HCT116 (cell line): Measurements from ENCODE around the gene TTC16. TPM values are rescaled to one million over a fixed set of nuclear protein-coding genes. Genes with fewer than 3 reads are reported as not detected.

Experiments used
- ATAC-seq: fragments of 200-7000 bp; cut with Tn5 transposase; 2 replicates; pipeline ENCODE4 v1.9.1; 2020; ENCODE audit warnings: mild to moderate bottlenecking, moderate library complexity
- BruUV-seq: library from RNA; stranded (reverse); fragments of 400-500 nt; replicated peaks from 2 replicates; lab custom pipeline; 2021; lab: Mats Ljungman, UMichigan
- CTCF ChIA-PET: fragments of 300-600 bp; sonication (Branson Sonifier 250); formaldehyde crosslinking; loops from one replicate; lab custom pipeline; 2021; ENCODE audit warnings: antibody characterized with exemption; lab: Charles Lee
- POLR2A ChIA-PET: fragments of 300-600, 350-600 bp; sonication (Branson Sonifier 250); formaldehyde crosslinking; loops from one replicate; lab custom pipeline; 2021; ENCODE audit warnings: antibody characterized with exemption; lab: Charles Lee
- RAD21 ChIA-PET, 2 experiments: fragments of 300-600 bp; sonication (Branson Sonifier 250); formaldehyde crosslinking; loops; one replicate each; lab custom pipeline; 2023; ENCODE audit warnings: low total read pairs in 2 of 2; ENCODE audit not compliant: uncharacterized antibody in 2 of 2, unreplicated experiment in 2 of 2, low non-redundant PET in 1 of 2; lab: Charles Lee
- DNase-seq: peaks from one replicate; pipeline ENCODE4 v3.0.0-alpha.2; 2010; ENCODE audit warnings: low read depth, low spot score
- H2AFZ ChIP-seq: fragments of 200-600 bp; shearing (Covaris generic), sonication (generic); 2 replicates; pipeline ENCODE4 v1.6.1; 2017; ENCODE audit warnings: low read depth, mixed run types, mixed read lengths, antibody characterized with exemption, low read length; ENCODE audit not compliant: poor library complexity, severe bottlenecking
- H3K27ac ChIP-seq: 2 replicates; pipeline ENCODE4 v1.5.1; 2012; ENCODE audit warnings: low read depth, low read length
- H3K27me3 ChIP-seq: fragments of 200-600 bp; sonication (generic); 2 replicates; pipeline ENCODE4 v1.6.1; 2016; ENCODE audit warnings: mixed run types, low read length, mixed read lengths; ENCODE audit not compliant: insufficient read depth
- H3K36me3 ChIP-seq, 2 experiments: fragments of 200-500 bp in 1 of 2; fragments of 200-600 bp in 1 of 2; sonication (Bioruptor generic) in 1 of 2; sonication (generic) in 1 of 2; 2 replicates each; pipeline versions ENCODE4 v1.5.1 to v1.6.1; 2014 to 2016; ENCODE audit warnings: low read length in 2 of 2, inconsistent platforms in 1 of 2, mixed read lengths in 1 of 2, mixed run types in 1 of 2; ENCODE audit not compliant: insufficient read depth in 2 of 2, control insufficient read depth in 1 of 2
- H3K4me1 ChIP-seq, 2 experiments: fragments of 200-600 bp in 1 of 2; sonication (generic) in 1 of 2; 2 replicates each; pipeline versions ENCODE4 v1.5.1 to v1.6.1; 2012 to 2017; ENCODE audit warnings: low read length in 2 of 2, inconsistent platforms in 1 of 2, mild to moderate bottlenecking in 1 of 2, mixed read lengths in 1 of 2, mixed run types in 1 of 2, moderate library complexity in 1 of 2; ENCODE audit not compliant: insufficient read depth in 2 of 2, control insufficient read depth in 1 of 2
- H3K4me2 ChIP-seq: fragments of 200-600 bp; sonication (generic); 2 replicates; pipeline ENCODE4 v1.6.1; 2017; ENCODE audit warnings: mixed run types, low read length, mixed read lengths
- H3K4me3 ChIP-seq, 2 experiments: fragments of 200-600 bp in 1 of 2; sonication (generic) in 1 of 2; replicated peaks in 1 of 2; 2 replicates each; pipeline ENCODE4 v1.5.1; 2011 to 2016; ENCODE audit warnings: low read length in 2 of 2, control low read depth in 1 of 2, low read depth in 1 of 2, mild to moderate bottlenecking in 1 of 2, mixed read lengths in 1 of 2, mixed run types in 1 of 2
- H3K79me2 ChIP-seq: fragments of 200-600 bp; sonication (generic); 2 replicates; pipeline ENCODE4 v1.6.1; 2017; ENCODE audit warnings: mild to moderate bottlenecking, mixed run types, low read length, moderate library complexity, mixed read lengths; ENCODE audit not compliant: insufficient read depth
- H3K9ac ChIP-seq: fragments of 200-600 bp; sonication (generic); 2 replicates; pipeline ENCODE4 v1.6.1; 2016; ENCODE audit warnings: low read length, mixed read lengths
- H3K9me2 ChIP-seq: fragments of 200-600 bp; sonication (generic), shearing (Covaris generic); 2 replicates; pipeline ENCODE4 v1.6.1; 2017; ENCODE audit warnings: mixed run types, mild to moderate bottlenecking, moderate library complexity; ENCODE audit not compliant: insufficient read depth
- H3K9me3 ChIP-seq, 2 experiments: fragments of 200-500 bp in 1 of 2; fragments of 200-600 bp in 1 of 2; sonication (Bioruptor generic) in 1 of 2; sonication (generic) in 1 of 2; 2 replicates each; pipeline ENCODE4 v1.6.1; 2014 to 2017; ENCODE audit warnings: low read length in 2 of 2, mixed read lengths in 2 of 2, inconsistent platforms in 1 of 2, low read depth in 1 of 2, mild to moderate bottlenecking in 1 of 2, mixed run types in 1 of 2, moderate library complexity in 1 of 2; ENCODE audit not compliant: control insufficient read depth in 1 of 2, insufficient read depth in 1 of 2
- H4K20me1 ChIP-seq: fragments of 200-600 bp; sonication (generic), shearing (Covaris generic); 2 replicates; pipeline ENCODE4 v1.6.1; 2017; ENCODE audit warnings: mixed run types, mild to moderate bottlenecking, moderate library complexity; ENCODE audit not compliant: insufficient read depth
- CBX3 ChIP-seq: IDR thresholded peaks from 2 replicates; pipeline ENCODE4 v1.6.1; 2012; ENCODE audit warnings: low read depth
- CEBPB ChIP-seq: IDR thresholded peaks from 2 replicates; pipeline ENCODE4 v1.6.1; 2012; ENCODE audit warnings: low read depth
- EGR1 ChIP-seq: IDR thresholded peaks from 2 replicates; pipeline ENCODE4 v1.6.1; 2012; ENCODE audit warnings: low read depth
- ELF1 ChIP-seq: IDR thresholded peaks from 2 replicates; pipeline ENCODE4 v1.6.1; 2012; ENCODE audit warnings: low read depth, borderline replicate concordance
- EZH2 ChIP-seq: fragments of 200-600 bp; sonication (generic); IDR thresholded peaks from 2 replicates; pipeline ENCODE4 v1.6.1; 2017; ENCODE audit warnings: antibody characterized with exemption, mixed run types
- EZH2phosphoT487 ChIP-seq: fragments of 200-600 bp; IDR thresholded peaks from 2 replicates; pipeline ENCODE4 v1.6.1; 2018; ENCODE audit warnings: antibody characterized with exemption, borderline replicate concordance
- JUND ChIP-seq: IDR thresholded peaks from 2 replicates; pipeline ENCODE4 v1.6.1; 2012
- POLR2A ChIP-seq: IDR thresholded peaks from 2 replicates; pipeline ENCODE4 v1.7.0; 2011; ENCODE audit warnings: borderline replicate concordance; ENCODE audit not compliant: insufficient read depth, insufficient read length; ENCODE audit errors: extremely low read depth
- RAD21 ChIP-seq: IDR thresholded peaks from 2 replicates; pipeline ENCODE4 v1.6.1; 2012; ENCODE audit warnings: low read depth, mild to moderate bottlenecking
- SIN3A ChIP-seq: IDR thresholded peaks from 2 replicates; pipeline ENCODE4 v1.6.1; 2012; ENCODE audit warnings: low read depth
- SRF ChIP-seq: IDR thresholded peaks from 2 replicates; pipeline ENCODE4 v1.6.1; 2012; ENCODE audit warnings: low read depth
- TCF7L2 ChIP-seq: IDR thresholded peaks from 2 replicates; pipeline ENCODE4 v1.7.0; 2011; ENCODE audit warnings: borderline replicate concordance, inconsistent platforms; ENCODE audit not compliant: insufficient read depth, insufficient read length; ENCODE audit errors: extremely low read depth
- YY1 ChIP-seq: IDR thresholded peaks from 2 replicates; pipeline ENCODE4 v1.6.1; 2011; ENCODE audit warnings: low read length, low read depth, moderate library complexity, mild to moderate bottlenecking; ENCODE audit not compliant: insufficient replicate concordance; ENCODE audit errors: extremely low read depth
- ZFX ChIP-seq: fragments of 450-650 bp; IDR thresholded peaks from 2 replicates; pipeline ENCODE4 v1.6.1; 2017
- ZNF274 ChIP-seq: fragments of 200-500 bp; sonication (Bioruptor generic); IDR thresholded peaks from 2 replicates; pipeline ENCODE4 v1.6.1; 2014; ENCODE audit warnings: mild to moderate bottlenecking, low read depth, low read length, inconsistent platforms
- intact Hi-C: fragments of 100-400 bp; cut with micrococcal nuclease; formaldehyde crosslinking; loops from 2 replicates; pipeline ENCODE4 v1.10.0; 2022
- total RNA-seq: library from RNA; stranded (reverse); gene quantifications from one replicate; pipeline ENCODE4 v1.2.1, GENCODE V29; 2021; ENCODE audit not compliant: unreplicated experiment
- TF ChIP-seq, protein P1 (sequence below): IDR thresholded peaks from 2 replicates; pipeline ENCODE4 v1.6.1; 2012
- TF ChIP-seq, protein P2 (sequence below), 3 experiments: fragments of 200-600 bp in 1 of 3; sonication (generic) in 1 of 3; IDR thresholded peaks in 2 of 3; conservative IDR thresholded peaks in 1 of 3; 2 replicates each; pipeline ENCODE4 v1.5.1; 2012 to 2017; ENCODE audit warnings: low read depth in 2 of 3, low read length in 2 of 3, antibody characterized with exemption in 1 of 3, borderline replicate concordance in 1 of 3, control low read depth in 1 of 3, mild to moderate bottlenecking in 1 of 3, mixed read lengths in 1 of 3, mixed run types in 1 of 3, moderate library complexity in 1 of 3; ENCODE audit not compliant: insufficient read depth in 1 of 3
- TF ChIP-seq, protein P3 (sequence below): IDR thresholded peaks from 2 replicates; pipeline ENCODE4 v1.6.1; 2011; ENCODE audit warnings: mild to moderate bottlenecking, low read length, moderate library complexity; ENCODE audit not compliant: insufficient replicate concordance; ENCODE audit errors: extremely low read depth
- TF ChIP-seq, protein P4 (sequence below): IDR thresholded peaks from 2 replicates; pipeline ENCODE4 v1.6.1; 2012; ENCODE audit warnings: low read depth

TTC16 gene
- total RNA-seq, 1 experiment from 2014 or later, result not detected

DNA sequence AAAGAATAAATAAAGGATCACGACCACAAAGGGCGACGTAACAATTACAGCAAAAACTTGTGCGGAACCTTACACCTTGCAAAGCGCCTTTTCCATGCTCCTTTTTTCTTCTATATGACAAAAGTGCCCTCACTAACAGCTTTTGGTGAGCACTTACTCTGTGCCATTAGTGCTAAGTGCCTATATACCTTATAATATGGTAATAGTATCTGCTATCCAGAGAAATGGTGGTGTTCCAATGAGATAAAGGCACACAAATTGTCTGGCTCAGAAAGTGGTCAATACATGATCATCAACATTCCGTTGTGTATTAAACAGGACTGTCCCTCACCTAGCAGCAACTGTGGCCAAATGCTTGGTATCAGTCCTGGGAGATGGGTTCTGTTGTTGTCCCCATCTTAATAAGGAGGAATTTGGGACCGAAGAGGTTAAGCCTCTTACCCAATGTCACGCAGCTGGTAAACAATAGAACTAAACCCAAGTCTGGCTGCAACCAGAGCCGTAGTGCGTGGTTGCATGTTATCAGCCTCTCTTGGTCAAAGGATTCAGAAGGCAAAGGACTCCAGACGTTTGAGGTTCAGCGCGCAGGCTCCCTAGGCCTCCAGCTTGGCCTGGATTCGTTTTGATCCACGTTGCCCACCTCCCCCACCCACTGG, 19.8 kb downstream of the TTC16 start:
- intact Hi-C loops, result loop anchor here (1.0 kb wide), 4 partner anchors 36 to 186 kb away; no protein-coding TSS in a partner anchor
- Histone ChIP-seq H3K4me2 (peak overlapping the region; percentile 96), H2AFZ (peak overlapping the region; percentile 50), H4K20me1 (no peaks in the 10 kb centered on the region), H3K79me2 (no peaks in the 10 kb centered on the region), H3K9me3 (no peaks in the 10 kb centered on the region), H3K36me3 (no peaks in the 10 kb centered on the region), H3K9me2 (no peaks in the 10 kb centered on the region), H3K4me1 (peaks cover 9 to 25% of the 10 kb centered on the region in 2 experiments), H3K4me3 (peak overlapping the region in 1 of 2 experiments; percentile 72; a peak in 1 of 4 replicates), H3K27ac (no peak overlapping the region), H3K27me3 (no peaks in the 10 kb centered on the region), H3K9ac (peak overlapping the region; percentile 35)
- DNase-seq (no peak), ATAC-seq (no peak)
- ChIA-PET RAD21 (interaction anchor here (0.8 to 1.6 kb wide), 6 partner anchors 20 to 186 kb away, joined by 3 to 10 read pairs (median 5); partner anchors contain the start of genes PTRH1 (in 1 of the 2) and TTC16 (in 1 of the 2)), POLR2A (interaction anchor here (1.0 to 1.5 kb wide), 5 partner anchors 12 to 127 kb away, joined by 3 to 10 read pairs (median 6); no protein-coding TSS in a partner anchor), CTCF (interaction anchor here (0.8 to 2.3 kb wide), 29 partner anchors 9 to 307 kb away, joined by 3 to 46 read pairs (median 6); partner anchors contain the start of genes CDK9, CFAP157, PTRH1 and TTC16)
- BruUV-seq, result no TSS peak
- TF ChIP-seq ZFX (no peak), YY1 (no peak), EZH2 (no peak), POLR2A (no peak), ZNF274 (no peak), CEBPB (no peak), CBX3 (no peak), EGR1 (no peak), EZH2phosphoT487 (no peak), TCF7L2 (no peak), RAD21 (no peak), SIN3A (no peak), SRF (no peak), JUND (no peak), ELF1 (no peak)
- TF ChIP-seq, protein P1, sequence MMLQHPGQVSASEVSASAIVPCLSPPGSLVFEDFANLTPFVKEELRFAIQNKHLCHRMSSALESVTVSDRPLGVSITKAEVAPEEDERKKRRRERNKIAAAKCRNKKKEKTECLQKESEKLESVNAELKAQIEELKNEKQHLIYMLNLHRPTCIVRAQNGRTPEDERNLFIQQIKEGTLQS, result no peak
- TF ChIP-seq, protein P2, sequence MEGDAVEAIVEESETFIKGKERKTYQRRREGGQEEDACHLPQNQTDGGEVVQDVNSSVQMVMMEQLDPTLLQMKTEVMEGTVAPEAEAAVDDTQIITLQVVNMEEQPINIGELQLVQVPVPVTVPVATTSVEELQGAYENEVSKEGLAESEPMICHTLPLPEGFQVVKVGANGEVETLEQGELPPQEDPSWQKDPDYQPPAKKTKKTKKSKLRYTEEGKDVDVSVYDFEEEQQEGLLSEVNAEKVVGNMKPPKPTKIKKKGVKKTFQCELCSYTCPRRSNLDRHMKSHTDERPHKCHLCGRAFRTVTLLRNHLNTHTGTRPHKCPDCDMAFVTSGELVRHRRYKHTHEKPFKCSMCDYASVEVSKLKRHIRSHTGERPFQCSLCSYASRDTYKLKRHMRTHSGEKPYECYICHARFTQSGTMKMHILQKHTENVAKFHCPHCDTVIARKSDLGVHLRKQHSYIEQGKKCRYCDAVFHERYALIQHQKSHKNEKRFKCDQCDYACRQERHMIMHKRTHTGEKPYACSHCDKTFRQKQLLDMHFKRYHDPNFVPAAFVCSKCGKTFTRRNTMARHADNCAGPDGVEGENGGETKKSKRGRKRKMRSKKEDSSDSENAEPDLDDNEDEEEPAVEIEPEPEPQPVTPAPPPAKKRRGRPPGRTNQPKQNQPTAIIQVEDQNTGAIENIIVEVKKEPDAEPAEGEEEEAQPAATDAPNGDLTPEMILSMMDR (IDR thresholded peaks at IDR 0.05 in 2 of 3, conservative IDR thresholded peaks at IDR 0.05 in 1 of 3; ENCODE audit: borderline replicate concordance in 1 of 3, insufficient read depth in 1 of 3, low read depth in 2 of 3, low read length in 2 of 3), result no peak
- TF ChIP-seq, protein P3, sequence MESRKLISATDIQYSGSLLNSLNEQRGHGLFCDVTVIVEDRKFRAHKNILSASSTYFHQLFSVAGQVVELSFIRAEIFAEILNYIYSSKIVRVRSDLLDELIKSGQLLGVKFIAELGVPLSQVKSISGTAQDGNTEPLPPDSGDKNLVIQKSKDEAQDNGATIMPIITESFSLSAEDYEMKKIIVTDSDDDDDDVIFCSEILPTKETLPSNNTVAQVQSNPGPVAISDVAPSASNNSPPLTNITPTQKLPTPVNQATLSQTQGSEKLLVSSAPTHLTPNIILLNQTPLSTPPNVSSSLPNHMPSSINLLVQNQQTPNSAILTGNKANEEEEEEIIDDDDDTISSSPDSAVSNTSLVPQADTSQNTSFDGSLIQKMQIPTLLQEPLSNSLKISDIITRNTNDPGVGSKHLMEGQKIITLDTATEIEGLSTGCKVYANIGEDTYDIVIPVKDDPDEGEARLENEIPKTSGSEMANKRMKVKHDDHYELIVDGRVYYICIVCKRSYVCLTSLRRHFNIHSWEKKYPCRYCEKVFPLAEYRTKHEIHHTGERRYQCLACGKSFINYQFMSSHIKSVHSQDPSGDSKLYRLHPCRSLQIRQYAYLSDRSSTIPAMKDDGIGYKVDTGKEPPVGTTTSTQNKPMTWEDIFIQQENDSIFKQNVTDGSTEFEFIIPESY, result no peak
- TF ChIP-seq, protein P4, sequence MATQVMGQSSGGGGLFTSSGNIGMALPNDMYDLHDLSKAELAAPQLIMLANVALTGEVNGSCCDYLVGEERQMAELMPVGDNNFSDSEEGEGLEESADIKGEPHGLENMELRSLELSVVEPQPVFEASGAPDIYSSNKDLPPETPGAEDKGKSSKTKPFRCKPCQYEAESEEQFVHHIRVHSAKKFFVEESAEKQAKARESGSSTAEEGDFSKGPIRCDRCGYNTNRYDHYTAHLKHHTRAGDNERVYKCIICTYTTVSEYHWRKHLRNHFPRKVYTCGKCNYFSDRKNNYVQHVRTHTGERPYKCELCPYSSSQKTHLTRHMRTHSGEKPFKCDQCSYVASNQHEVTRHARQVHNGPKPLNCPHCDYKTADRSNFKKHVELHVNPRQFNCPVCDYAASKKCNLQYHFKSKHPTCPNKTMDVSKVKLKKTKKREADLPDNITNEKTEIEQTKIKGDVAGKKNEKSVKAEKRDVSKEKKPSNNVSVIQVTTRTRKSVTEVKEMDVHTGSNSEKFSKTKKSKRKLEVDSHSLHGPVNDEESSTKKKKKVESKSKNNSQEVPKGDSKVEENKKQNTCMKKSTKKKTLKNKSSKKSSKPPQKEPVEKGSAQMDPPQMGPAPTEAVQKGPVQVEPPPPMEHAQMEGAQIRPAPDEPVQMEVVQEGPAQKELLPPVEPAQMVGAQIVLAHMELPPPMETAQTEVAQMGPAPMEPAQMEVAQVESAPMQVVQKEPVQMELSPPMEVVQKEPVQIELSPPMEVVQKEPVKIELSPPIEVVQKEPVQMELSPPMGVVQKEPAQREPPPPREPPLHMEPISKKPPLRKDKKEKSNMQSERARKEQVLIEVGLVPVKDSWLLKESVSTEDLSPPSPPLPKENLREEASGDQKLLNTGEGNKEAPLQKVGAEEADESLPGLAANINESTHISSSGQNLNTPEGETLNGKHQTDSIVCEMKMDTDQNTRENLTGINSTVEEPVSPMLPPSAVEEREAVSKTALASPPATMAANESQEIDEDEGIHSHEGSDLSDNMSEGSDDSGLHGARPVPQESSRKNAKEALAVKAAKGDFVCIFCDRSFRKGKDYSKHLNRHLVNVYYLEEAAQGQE, result no peak
